NT2/D1 (cell line): ENCODE data around the gene TTC29.

Experiments
- YY1 ChIP-seq: IDR thresholded peaks from 2 replicates; pipeline ENCODE4 v1.6.1; 2011; ENCODE audit not compliant: insufficient read length, insufficient read depth
- ZNF274 ChIP-seq: IDR thresholded peaks from 2 replicates; pipeline ENCODE4 v1.6.1; 2011; ENCODE audit warnings: mild to moderate bottlenecking, low read depth, low read length

- TF ChIP-seq ZNF274 (no peak), YY1 (no peak)
These were observed 235.7 kb downstream of the TTC29 start for GRCh38 chr4:146709956-146710355.
